GM19463 (cell line): ENCODE results near the gene REPIN1.

Experiments used
- ATAC-seq: cut with Tn5 transposase; IDR thresholded peaks from one replicate; pipeline ENCODE4 v1.9.1; 2021; ENCODE audit warnings: mild to moderate bottlenecking, moderate library complexity; ENCODE audit not compliant: unreplicated experiment

The REPIN1 gene

DNA sequence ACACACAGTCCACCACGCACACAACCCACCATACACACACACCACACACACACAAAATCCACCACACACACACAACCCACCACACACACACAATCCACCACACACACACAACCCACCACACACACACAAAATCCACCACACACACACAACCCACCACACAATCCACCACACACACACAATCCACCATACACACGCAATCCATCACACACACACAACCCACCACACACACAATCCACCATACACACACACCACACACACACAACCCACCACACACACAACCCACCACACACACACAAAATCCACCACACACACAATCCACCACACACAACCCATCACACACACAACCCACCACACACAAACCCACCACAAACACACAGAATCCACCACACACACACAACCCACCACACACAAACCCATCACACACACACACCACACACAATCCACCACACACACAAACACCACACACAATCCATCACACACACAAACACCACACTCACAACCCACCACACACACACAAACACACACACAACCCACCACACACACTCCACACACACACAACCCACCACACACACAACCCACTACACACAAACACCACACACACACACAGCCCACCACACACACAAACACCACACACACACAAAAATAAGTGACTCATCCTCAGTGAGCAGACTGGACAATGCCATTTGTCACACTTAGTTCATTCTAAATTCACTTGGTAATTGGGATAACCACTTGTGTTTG lies 8.8 kb upstream of the REPIN1 start:
- ATAC-seq: no peak

DNA sequence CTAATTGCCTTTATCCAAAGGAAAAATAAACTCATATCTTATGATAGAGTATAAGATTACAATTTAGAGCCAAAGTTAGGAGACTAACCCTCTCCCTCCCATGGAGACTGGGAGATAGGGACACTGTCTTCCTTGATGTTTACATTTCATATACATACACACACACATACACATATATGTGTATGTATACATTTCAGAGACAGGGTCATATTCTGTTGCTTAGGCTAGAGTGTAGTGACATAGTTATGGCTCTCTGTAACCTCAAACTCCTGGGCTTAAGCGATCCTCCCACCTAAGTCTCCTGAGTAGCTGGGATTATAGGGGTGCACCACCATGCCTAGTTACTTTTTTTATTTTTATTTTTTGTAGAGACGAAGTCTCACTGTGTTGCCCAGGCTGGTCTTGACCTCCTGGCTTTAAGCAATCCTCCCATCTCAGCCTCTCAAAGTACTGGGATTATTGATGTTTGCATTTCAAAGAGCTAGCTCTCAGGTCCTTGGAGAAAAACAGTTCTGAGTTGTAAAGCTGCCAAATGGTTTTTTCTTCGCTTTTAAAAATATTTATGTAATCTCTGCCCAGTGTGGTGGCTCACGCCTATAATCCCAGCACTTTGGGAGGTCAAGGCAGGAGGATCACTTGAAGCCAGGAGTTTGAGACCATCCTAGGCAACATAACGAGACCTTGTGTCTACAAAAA lies 8.1 kb upstream of the REPIN1 start:
- no peak for ATAC-seq

- ATAC-seq: no peak
These were observed 7.2 kb upstream of the REPIN1 start for GRCh38 chr7:150361402-150361801.

DNA sequence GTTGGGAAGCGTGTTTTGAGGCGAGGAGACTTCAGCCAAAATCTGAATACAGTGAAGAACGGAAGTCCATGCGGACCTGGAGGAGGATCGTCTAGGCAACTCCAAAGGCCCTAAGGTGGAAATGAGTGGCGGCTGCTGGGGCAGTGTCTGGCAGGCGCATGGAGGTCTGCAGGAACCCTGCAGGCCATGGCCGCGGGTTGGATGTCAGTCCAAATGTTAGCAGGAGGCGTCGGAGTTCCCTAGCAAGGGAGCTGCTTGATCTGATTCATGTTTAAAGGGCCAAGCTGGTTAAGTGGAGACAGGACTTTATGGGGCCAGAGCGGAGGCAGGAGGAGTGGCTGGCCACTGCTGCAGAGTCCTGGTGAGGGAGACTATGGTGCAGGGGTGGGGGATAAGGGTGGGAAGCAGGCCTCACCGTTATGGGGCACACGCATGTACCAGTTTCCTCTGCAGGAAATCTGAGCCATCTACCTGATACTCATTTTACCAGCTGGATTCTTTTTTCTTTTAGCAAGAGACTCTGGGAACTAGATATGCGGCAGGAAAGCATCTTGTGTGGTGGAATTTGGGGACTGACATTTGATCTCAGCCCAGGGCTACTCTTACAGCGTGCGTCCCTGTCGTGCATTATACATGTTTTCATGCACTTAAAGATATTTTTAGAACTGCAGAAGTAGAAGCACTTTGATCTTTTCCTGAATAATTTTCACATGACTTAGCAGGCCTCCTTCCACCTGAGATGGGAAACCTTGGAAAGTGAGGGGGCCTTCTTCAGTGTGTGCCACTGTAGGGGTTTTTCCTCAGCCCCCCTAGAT lies 6.6 kb upstream of the REPIN1 start:
- no peak for ATAC-seq

- no peak for ATAC-seq
These were observed 5.3 kb upstream of the REPIN1 start for GRCh38 chr7:150363370-150363769.

DNA sequence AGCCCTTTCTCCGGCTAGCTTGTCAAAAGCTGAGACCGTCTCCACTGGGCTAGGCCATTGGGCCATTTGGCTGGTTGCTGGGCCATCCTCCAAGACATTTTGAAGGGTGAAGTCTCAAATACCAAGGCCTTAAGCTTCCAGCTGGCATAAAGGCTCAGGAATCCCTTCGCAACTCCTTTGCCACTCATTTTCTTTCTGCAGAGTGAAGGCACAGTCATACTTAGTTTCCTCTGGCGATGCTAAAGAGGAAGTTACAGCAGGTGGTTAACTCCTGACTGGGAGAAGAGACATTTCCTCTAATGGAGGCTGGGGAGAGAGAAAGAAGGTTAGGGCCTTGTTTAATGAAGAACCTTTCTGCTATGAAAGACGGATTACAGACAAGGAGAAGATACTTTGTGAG lies 4.8 kb upstream of the REPIN1 start:
- ATAC-seq: peak; percentile 35

- no peak for ATAC-seq
These were observed 3.4 kb upstream of the REPIN1 start for GRCh38 chr7:150365194-150365593.

GRCh38 chr7:150365673-150366398 lies 2.8 kb upstream of the REPIN1 start:
- no peak for ATAC-seq

DNA sequence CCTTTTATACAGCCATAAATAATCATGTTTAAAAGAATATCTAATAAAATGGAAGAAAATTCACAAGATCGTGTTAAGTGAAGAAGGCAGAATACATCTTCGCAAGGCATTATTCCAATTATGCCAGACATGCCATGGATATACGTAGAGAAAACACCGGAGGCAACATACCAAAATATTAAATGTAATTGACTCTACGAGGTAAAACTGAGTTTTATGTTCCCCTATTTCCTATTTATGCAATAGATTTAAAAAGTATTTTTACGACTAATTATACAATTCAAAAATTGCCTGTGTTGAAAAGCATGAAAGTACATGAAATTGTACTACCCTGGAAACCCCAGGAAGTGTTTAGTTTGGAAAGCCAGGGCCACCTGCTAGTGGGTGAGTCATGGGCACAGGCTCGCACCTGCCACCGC lies 936 bp upstream of the REPIN1 start:
- ATAC-seq: no peak

GRCh38 chr7:150368884-150369747 lies 494 bp downstream of the REPIN1 start:
- ATAC-seq: peak; percentile 40

- ATAC-seq: no peak
These were observed 1.3 kb downstream of the REPIN1 start for GRCh38 chr7:150369748-150370501.

DNA sequence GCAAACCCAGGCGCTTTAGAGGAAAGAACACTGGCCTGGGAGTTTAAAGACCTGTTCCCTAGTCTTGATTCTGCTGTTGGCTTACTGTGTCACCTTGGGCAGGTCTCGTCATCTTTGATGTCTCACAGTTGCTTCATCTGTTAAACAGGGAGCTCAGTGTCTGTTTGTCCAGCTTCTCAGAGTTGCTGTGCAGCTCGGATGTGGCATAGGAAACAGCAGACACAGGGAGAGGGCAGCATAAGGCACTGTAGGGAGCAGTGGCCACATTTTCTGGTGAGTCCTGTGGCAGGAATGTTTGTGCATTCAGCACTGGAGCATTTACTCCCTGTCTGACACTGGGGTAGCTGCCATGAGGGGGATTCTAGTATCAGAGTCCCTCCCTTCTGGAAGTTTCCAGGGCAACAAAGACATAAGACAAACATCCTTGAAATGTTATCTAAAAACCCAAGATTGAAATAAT lies 2.0 kb downstream of the REPIN1 start:
- no peak for ATAC-seq

DNA sequence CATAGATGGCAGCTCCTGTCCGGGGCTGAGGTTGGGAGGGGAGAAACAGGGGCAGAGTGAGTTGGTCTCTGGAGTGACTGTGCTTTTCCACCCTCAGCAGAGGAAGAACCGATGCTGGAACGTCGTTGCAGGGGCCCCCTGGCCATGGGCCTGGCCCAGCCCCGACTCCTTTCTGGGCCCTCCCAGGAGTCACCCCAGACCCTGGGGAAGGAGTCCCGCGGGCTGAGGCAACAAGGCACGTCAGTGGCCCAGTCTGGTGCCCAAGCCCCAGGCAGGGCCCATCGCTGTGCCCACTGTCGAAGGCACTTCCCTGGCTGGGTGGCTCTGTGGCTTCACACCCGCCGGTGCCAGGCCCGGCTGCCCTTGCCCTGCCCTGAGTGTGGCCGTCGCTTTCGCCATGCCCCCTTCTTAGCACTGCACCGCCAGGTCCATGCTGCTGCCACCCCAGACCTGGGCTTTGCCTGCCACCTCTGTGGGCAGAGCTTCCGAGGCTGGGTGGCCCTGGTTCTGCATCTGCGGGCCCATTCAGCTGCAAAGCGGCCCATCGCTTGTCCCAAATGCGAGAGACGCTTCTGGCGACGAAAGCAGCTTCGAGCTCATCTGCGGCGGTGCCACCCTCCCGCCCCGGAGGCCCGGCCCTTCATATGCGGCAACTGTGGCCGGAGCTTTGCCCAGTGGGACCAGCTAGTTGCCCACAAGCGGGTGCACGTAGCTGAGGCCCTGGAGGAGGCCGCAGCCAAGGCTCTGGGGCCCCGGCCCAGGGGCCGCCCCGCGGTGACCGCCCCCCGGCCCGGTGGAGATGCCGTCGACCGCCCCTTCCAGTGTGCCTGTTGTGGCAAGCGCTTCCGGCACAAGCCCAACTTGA lies 2.7 kb downstream of the REPIN1 start:
- no peak for ATAC-seq

DNA sequence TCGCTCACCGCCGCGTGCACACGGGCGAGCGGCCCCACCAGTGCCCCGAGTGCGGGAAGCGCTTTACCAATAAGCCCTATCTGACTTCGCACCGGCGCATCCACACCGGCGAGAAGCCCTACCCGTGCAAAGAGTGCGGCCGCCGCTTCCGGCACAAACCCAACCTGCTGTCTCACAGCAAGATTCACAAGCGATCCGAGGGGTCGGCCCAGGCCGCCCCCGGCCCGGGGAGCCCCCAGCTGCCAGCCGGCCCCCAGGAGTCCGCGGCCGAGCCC lies 3.3 kb downstream of the REPIN1 start:
- ATAC-seq: no peak

GRCh38 chr7:150372271-150373048 lies 3.8 kb downstream of the REPIN1 start:
- ATAC-seq: no peak

- ATAC-seq: no peak
These were observed 4.6 kb downstream of the REPIN1 start for GRCh38 chr7:150373049-150373801.

DNA sequence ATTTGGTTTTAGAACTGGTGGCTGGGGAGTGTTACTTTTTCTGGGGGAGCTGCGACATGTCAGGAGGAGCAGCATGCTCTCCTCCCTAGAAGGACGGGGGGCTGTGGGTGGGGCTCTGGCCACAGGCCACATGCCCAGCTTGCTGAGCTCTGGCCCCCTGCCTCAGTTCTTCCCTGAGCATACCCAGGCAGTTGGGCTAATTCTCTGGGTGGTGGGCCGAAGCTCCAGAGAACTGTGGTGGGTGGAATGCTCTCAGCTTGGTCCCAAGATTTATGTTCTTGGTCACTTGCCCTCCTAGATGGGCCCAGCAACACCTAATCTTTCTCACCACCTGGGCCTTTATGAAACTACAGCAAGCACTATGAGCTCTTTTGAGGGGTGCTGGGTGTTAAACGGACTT lies 5.4 kb downstream of the REPIN1 start:
- ATAC-seq: no peak
